ENCODE measurements around the gene TIMD4.
"Not testable (repeated sequence)": the region's sequence is repeated elsewhere in the genome, so short reads cannot be mapped to it uniquely, and the experiment has no call there.

TIMD4 gene

GRCh38 chr5:156942064-156942463 lies 21.0 kb downstream of the TIMD4 start:
- DNase-seq (ENCODE audit: insufficient read length, low spot score) (no peak), FAIRE-seq (no peak)
- TF ChIP-seq, protein P1, sequence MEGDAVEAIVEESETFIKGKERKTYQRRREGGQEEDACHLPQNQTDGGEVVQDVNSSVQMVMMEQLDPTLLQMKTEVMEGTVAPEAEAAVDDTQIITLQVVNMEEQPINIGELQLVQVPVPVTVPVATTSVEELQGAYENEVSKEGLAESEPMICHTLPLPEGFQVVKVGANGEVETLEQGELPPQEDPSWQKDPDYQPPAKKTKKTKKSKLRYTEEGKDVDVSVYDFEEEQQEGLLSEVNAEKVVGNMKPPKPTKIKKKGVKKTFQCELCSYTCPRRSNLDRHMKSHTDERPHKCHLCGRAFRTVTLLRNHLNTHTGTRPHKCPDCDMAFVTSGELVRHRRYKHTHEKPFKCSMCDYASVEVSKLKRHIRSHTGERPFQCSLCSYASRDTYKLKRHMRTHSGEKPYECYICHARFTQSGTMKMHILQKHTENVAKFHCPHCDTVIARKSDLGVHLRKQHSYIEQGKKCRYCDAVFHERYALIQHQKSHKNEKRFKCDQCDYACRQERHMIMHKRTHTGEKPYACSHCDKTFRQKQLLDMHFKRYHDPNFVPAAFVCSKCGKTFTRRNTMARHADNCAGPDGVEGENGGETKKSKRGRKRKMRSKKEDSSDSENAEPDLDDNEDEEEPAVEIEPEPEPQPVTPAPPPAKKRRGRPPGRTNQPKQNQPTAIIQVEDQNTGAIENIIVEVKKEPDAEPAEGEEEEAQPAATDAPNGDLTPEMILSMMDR (IDR thresholded peaks at IDR 0.05; ENCODE audit: insufficient read depth, missing control alignments), result no peak

GRCh38 chr5:156940462-156940861 lies 22.6 kb downstream of the TIMD4 start:
- DNase-seq (ENCODE audit: insufficient read length, low spot score); FAIRE-seq: not testable (repeated sequence)

DNA sequence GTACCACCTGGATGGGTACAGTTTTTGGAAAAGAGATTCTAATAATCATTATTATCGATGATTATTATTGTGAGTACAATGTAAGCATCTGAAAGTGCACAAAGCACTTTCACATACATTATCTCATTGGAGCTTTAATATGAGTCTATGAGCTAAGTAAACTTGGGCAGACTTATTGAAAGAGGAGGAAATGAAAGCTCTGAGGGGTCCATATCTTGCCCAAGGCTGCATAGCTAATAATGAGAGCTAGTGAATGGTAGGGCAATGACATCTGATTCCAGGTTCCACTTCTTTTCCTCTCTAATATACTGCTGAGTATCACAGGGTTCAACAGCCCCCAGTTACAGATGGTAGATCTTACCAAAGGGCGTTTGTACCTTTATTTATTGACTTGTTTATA lies 26.1 kb downstream of the TIMD4 start:
- FAIRE-seq, result no peak
- TF ChIP-seq, protein P1 (IDR thresholded peaks at IDR 0.05; ENCODE audit: insufficient read depth, missing control alignments), result no peak

GRCh38 chr5:156934450-156935211 lies 28.4 kb downstream of the TIMD4 start:
- DNase-seq (ENCODE audit: insufficient read length, low spot score), result no peak
- TF ChIP-seq, protein P1 (IDR thresholded peaks at IDR 0.05; ENCODE audit: insufficient read depth, missing control alignments), result peak; percentile 65
- no peak for FAIRE-seq

More for the DNA sequence above, 26.1 kb downstream of the TIMD4 start:
- DNase-seq (ENCODE audit: insufficient read length, low spot score), result no peak

DNA sequence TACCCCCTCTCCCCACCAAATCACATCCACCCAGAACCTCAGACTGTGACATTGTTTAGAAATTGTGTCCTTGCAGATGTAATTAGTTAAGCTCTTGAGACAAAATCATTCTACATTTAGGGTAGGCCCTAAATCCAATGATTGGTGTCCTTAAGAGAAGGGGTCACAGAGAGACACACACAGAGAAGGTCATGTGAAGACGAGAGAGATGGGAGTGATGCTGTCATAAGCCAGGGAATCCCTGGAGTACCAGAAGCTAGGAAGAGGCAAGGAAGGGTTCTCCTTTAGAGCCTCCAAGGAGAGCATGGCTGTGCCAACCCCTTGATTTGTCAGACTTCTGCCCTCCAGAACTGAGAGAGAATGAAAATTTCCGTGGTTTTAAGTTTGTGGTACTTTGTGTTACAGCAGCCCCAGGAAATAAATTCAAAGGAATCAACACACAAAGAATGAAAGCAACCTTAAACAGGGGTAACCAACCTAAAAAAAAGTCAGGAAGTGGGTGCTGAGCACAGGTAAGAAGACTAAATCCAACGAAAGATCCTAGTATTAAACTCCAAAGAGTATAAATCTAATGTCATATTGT lies 33.6 kb downstream of the TIMD4 start:
- FAIRE-seq (no peak), DNase-seq (ENCODE audit: insufficient read length, low spot score) (no peak)
- TF ChIP-seq, protein P1 (IDR thresholded peaks at IDR 0.05; ENCODE audit: insufficient read depth, missing control alignments), result no peak

DNA sequence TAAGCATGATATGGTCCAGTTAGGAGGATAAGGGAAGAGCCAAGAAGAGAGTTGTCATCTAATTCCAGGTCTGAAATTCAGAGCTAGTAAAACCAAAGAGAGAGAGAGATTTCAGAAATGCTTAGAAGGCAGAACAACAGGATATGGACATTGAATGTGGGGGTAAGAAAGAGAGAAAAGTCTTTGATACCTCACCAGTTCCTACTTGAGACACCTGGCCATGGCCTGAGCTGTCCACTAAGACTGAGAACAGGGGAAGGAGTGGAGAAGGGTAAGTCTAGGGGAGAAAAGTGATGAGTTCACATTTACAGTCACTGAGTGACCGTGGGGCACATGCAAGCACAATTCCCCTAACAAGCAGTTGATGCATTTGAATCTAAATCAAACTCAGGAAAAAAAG lies 35.5 kb downstream of the TIMD4 start:
- FAIRE-seq (no peak), DNase-seq (ENCODE audit: insufficient read length, low spot score) (no peak)
- TF ChIP-seq, protein P1 (IDR thresholded peaks at IDR 0.05; ENCODE audit: insufficient read depth, missing control alignments), result no peak

DNA sequence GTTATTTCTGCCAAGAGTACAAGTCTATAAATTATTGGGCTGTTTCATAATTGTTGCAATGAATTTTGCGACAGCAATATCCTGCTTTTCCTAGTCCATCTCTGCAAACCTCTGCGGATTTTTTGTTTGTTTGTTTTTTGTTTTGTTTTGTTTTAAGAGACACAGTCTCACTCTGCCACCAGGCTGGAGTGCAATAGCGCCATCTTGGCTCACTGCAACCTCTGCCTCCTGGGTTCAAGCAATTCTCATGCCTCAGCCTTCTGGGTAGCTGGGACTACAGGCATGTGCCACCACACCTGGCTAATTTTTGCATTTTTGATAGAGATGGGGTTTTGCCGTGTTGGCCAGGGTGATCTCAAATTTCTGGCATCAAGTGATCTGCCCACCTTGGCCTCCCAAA lies 37.3 kb downstream of the TIMD4 start:
- not testable (repeated sequence) for FAIRE-seq; DNase-seq (ENCODE audit: insufficient read length, low spot score)

DNA sequence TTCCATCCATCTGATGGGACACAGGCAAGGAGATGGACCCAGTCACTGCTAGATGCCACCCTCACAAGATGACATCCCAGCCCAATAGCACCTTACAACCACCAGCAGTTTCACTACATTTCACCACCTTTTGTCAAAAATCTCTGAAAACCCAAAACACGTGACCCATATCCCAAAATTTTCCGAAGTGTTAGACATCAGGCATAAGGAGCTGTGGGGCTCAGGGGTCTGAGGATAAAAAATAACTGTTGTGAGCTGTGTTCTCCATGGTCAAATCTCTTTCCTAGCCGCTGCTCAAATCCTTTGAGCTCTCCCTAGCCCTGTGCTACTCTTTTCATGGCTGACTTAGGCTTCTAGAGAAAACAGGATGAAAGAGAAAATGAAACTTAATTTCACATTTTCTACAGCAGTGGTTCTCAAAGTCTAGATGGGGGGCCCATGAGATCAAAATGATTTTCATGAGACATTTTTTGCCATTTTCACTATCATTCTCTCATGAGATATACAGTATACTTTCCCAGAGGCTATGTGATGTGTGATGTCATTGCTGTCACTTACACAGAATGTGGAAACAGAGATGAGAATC lies 40.7 kb downstream of the TIMD4 start:
- FAIRE-seq (no peak), DNase-seq (ENCODE audit: insufficient read length, low spot score) (no peak)
- TF ChIP-seq, protein P1 (IDR thresholded peaks at IDR 0.05; ENCODE audit: insufficient read depth, missing control alignments), result no peak

All from D721Med (cell line).